ENCODE measurements around the gene LIMA1. TPM values are rescaled to one million over a fixed set of nuclear protein-coding genes. Genes with fewer than 3 reads are reported as not detected.

The LIMA1 gene
- total RNA-seq, 4 donors from 2014 or later: 194 to 256 (median 228) TPM

- no peak for TF ChIP-seq CTCF (IDR thresholded peaks at IDR 0.05; ENCODE audit: low read depth)
These were observed 116.1 kb downstream of the LIMA1 start, which contains the start of gene CERS5 for GRCh38 chr12:50167049-50167828. TSS of gene CERS5 (minus strand) at chr12:50167369. CDS start at chr12:50167297, 72 bp downstream.

GRCh38 chr12:50166799-50167048, 116.6 kb downstream of the LIMA1 start:
- no peak for TF ChIP-seq CTCF (IDR thresholded peaks at IDR 0.05; ENCODE audit: low read depth)

GRCh38 chr12:50164963-50165362, 118.4 kb downstream of the LIMA1 start:
- TF ChIP-seq CTCF (IDR thresholded peaks at IDR 0.05; ENCODE audit: low read depth): no peak

- no peak for TF ChIP-seq CTCF (IDR thresholded peaks at IDR 0.05; ENCODE audit: low read depth)
These were observed 121.1 kb downstream of the LIMA1 start for GRCh38 chr12:50162230-50162629.

- no peak for TF ChIP-seq CTCF (IDR thresholded peaks at IDR 0.05; ENCODE audit: low read depth)
These were observed 122.7 kb downstream of the LIMA1 start for GRCh38 chr12:50160643-50161042.

- TF ChIP-seq CTCF (IDR thresholded peaks at IDR 0.05; ENCODE audit: low read depth): no peak
These were observed 126.1 kb downstream of the LIMA1 start for GRCh38 chr12:50157259-50157658.

- no peak for TF ChIP-seq CTCF (IDR thresholded peaks at IDR 0.05; ENCODE audit: low read depth)
These were observed 126.7 kb downstream of the LIMA1 start for GRCh38 chr12:50156641-50157040.

Measured in subcutaneous adipose tissue (tissue), 4 donors.